Tibial nerve (tissue), 4 donors: Measurements from ENCODE around the gene OSM.

Experiments used
- EP300 ChIP-seq, 2 donors: sonication (generic); formaldehyde crosslinking; IDR thresholded peaks; one replicate each; pipeline ENCODE4 v1.6.1; 2017; ENCODE audit warnings: antibody characterized with exemption in 2 of 2, mild to moderate bottlenecking in 1 of 2
- POLR2A ChIP-seq, 2 donors: fragments of 450-650 bp; IDR thresholded peaks; one replicate each; pipeline ENCODE4 v1.6.1; 2017; ENCODE audit warnings: antibody characterized with exemption in 2 of 2, mild to moderate bottlenecking in 2 of 2, moderate library complexity in 2 of 2
- TF ChIP-seq, protein P1 (sequence below), 5 experiments: fragments of 200-600 bp in 3 of 5; fragments of 450-650 bp in 2 of 5; sonication (generic) in 3 of 5; IDR thresholded peaks; one replicate each; pipeline ENCODE4 v1.5.1; 2016 to 2019; ENCODE audit warnings: antibody characterized with exemption in 5 of 5, mild to moderate bottlenecking in 3 of 5, moderate library complexity in 2 of 5

DNA sequence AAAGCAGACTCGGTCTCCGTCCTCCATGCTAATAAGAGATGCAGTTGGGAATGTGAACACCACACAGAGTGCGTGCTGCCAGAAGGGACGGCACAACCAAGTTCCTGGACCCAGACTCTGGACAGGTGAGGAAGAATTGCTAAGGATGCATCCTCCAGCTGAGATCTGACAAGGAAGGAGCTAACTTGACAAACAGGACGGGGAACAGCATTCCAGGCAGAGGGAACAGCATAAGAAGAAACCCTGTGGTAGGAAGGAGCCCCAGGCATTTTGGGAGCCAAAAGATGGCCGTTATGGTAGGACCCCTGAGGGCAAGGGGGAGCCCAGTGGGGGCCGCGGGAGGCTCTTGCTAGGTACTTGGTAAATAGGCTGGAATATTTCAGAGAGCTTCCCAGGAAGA, 6.0 kb downstream of the OSM start:
- TF ChIP-seq, protein P1, sequence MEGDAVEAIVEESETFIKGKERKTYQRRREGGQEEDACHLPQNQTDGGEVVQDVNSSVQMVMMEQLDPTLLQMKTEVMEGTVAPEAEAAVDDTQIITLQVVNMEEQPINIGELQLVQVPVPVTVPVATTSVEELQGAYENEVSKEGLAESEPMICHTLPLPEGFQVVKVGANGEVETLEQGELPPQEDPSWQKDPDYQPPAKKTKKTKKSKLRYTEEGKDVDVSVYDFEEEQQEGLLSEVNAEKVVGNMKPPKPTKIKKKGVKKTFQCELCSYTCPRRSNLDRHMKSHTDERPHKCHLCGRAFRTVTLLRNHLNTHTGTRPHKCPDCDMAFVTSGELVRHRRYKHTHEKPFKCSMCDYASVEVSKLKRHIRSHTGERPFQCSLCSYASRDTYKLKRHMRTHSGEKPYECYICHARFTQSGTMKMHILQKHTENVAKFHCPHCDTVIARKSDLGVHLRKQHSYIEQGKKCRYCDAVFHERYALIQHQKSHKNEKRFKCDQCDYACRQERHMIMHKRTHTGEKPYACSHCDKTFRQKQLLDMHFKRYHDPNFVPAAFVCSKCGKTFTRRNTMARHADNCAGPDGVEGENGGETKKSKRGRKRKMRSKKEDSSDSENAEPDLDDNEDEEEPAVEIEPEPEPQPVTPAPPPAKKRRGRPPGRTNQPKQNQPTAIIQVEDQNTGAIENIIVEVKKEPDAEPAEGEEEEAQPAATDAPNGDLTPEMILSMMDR (IDR thresholded peaks at IDR 0.05): no peak
- TF ChIP-seq POLR2A (IDR thresholded peaks at IDR 0.05) (no peak), EP300 (IDR thresholded peaks at IDR 0.05) (no peak)
